Measurements from ENCODE around the gene C2CD2.

C2CD2 gene

GRCh38 chr21:41917531-41917930 lies 36.3 kb downstream of the C2CD2 start:
- Histone ChIP-seq H3K4me3 (ENCODE audit: low read depth, low read length, poor library complexity, severe bottlenecking) (no peak overlapping the region), H2AFZ (ENCODE audit: low read length) (no peak overlapping the region), H3K79me2 (ENCODE audit: insufficient read depth, low read length) (no peaks in the 10 kb centered on the region)

DNA sequence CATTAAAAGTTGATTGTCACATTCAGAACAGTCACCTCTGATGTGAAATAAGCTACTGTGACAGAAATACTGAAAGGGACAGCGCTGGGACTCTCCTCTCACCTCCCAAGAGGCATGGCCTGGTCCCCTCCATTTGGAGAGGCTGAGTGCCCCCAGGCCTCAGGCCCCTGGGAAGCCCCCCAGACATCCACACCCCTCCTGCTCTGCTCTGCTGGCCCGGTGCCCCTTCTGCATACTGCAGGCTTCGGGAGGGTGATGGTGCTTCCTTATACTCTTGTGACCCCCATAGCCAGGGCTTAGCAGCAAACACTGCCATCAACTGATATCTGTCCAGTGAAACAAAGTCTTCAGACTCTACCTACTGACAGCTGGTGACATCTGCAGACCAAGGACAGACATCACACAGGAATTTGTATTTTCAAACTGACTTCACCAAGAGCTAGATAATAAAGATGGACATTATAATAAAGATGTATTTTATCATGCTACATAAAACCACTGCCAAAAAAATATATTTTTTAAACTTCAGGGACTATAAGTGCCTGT lies 36.9 kb downstream of the C2CD2 start:
- no peaks in the 10 kb centered on the region for H3K27me3 ChIP-seq (ENCODE audit: insufficient read depth, low read length)
- no peak overlapping the region for H3K4me3 ChIP-seq (ENCODE audit: low read depth, low read length, poor library complexity, severe bottlenecking)
- H3K79me2 ChIP-seq (ENCODE audit: insufficient read depth, low read length): no peaks in the 10 kb centered on the region
- TF ChIP-seq CTCF (IDR thresholded peaks at IDR 0.05; ENCODE audit: low read length) (peak; percentile 69), EZH2 (IDR thresholded peaks at IDR 0.05; ENCODE audit: borderline replicate concordance, low read length) (no peak)
- no peaks in the 10 kb centered on the region for H3K9me2 ChIP-seq (ENCODE audit: low read depth, low read length)
- H3K36me3 ChIP-seq (ENCODE audit: insufficient read depth, low read length): no peaks in the 10 kb centered on the region; the same call in 1 of the 2 replicates
- H3K4me2 ChIP-seq (ENCODE audit: low read length): no peak overlapping the region
- H3K9ac ChIP-seq (ENCODE audit: low read length): no peak overlapping the region
- no peaks in the 10 kb centered on the region for H4K20me1 ChIP-seq (ENCODE audit: insufficient read depth, low read length)
- no peak overlapping the region for H3K27ac ChIP-seq (ENCODE audit: low read depth, low read length, poor library complexity, severe bottlenecking)
- peaks cover 11% of the 10 kb centered on the region for H3K4me1 ChIP-seq (ENCODE audit: insufficient read depth, low read length, severe bottlenecking)
- H2AFZ ChIP-seq (ENCODE audit: low read length): no peak overlapping the region
- no peaks in the 10 kb centered on the region for H3K9me3 ChIP-seq (ENCODE audit: low read length)
- no peaks in the 10 kb centered on the region for H3F3A ChIP-seq (ENCODE audit: insufficient read depth, low read length)

More at GRCh38 chr21:41917531-41917930, 36.3 kb downstream of the C2CD2 start:
- Histone ChIP-seq H3K27ac (ENCODE audit: low read depth, low read length, poor library complexity, severe bottlenecking) (no peak overlapping the region), H3K9me2 (ENCODE audit: low read depth, low read length) (no peaks in the 10 kb centered on the region), H3K4me2 (ENCODE audit: low read length) (no peak overlapping the region), H3K4me1 (ENCODE audit: insufficient read depth, low read length, severe bottlenecking) (peaks cover 16% of the 10 kb centered on the region), H3K36me3 (ENCODE audit: insufficient read depth, low read length) (no peaks in the 10 kb centered on the region; the same call in 1 of the 2 replicates), H3F3A (ENCODE audit: insufficient read depth, low read length) (no peaks in the 10 kb centered on the region), H4K20me1 (ENCODE audit: insufficient read depth, low read length) (no peaks in the 10 kb centered on the region), H3K9me3 (ENCODE audit: low read length) (no peaks in the 10 kb centered on the region), H3K27me3 (ENCODE audit: insufficient read depth, low read length) (no peaks in the 10 kb centered on the region), H3K9ac (ENCODE audit: low read length) (no peak overlapping the region)
- TF ChIP-seq EZH2 (IDR thresholded peaks at IDR 0.05; ENCODE audit: borderline replicate concordance, low read length): no peak
- TF ChIP-seq CTCF (IDR thresholded peaks at IDR 0.05; ENCODE audit: low read length): no peak

DNA sequence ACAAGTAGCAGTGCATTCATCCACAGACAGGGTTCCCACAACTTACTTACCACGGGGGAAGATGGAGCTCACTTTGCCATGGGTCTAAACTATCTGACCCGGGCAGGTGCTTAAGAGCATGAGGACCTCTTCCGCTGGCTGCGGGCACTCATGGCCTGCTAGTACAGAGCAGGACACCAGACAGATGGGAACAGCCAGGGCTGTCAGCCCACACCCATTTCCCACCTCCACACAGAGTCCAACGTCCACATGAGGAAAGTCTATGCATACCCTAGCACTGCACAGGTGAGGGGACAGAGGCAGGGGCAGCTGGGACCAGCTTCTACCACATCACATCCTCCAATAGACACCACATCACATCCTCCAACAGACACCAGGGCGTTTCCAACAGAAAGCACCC lies 38.9 kb downstream of the C2CD2 start:
- Histone ChIP-seq H3K4me1 (ENCODE audit: insufficient read depth, low read length, severe bottlenecking) (no peaks in the 10 kb centered on the region), H3K79me2 (ENCODE audit: insufficient read depth, low read length) (no peaks in the 10 kb centered on the region), H3F3A (ENCODE audit: insufficient read depth, low read length) (no peaks in the 10 kb centered on the region), H3K4me2 (ENCODE audit: low read length) (no peak overlapping the region), H3K27me3 (ENCODE audit: insufficient read depth, low read length) (no peaks in the 10 kb centered on the region), H3K4me3 (ENCODE audit: low read depth, low read length, poor library complexity, severe bottlenecking) (no peak overlapping the region), H3K9me2 (ENCODE audit: low read depth, low read length) (no peaks in the 10 kb centered on the region), H3K9me3 (ENCODE audit: low read length) (no peaks in the 10 kb centered on the region), H2AFZ (ENCODE audit: low read length) (no peak overlapping the region), H3K36me3 (ENCODE audit: insufficient read depth, low read length) (no peaks in the 10 kb centered on the region; the same call in 1 of the 2 replicates), H3K9ac (ENCODE audit: low read length) (no peak overlapping the region), H3K27ac (ENCODE audit: low read depth, low read length, poor library complexity, severe bottlenecking) (no peak overlapping the region), H4K20me1 (ENCODE audit: insufficient read depth, low read length) (no peaks in the 10 kb centered on the region)
- TF ChIP-seq CTCF (IDR thresholded peaks at IDR 0.05; ENCODE audit: low read length) (no peak), EZH2 (IDR thresholded peaks at IDR 0.05; ENCODE audit: borderline replicate concordance, low read length) (no peak)
